Stimulated activated CD8-positive, alpha-beta memory T cell treated with anti-CD3 and anti-CD28 coated beads, Interleukin-7, amount 100 ng/mL, for 24 hours (primary cell): ENCODE data around the gene TMEM271.

Experiments used
- DNase-seq: peaks from one replicate; pipeline ENCODE4 v3.0.0-alpha.2; 2020; ENCODE audit warnings: low read depth

The TMEM271 gene

DNA sequence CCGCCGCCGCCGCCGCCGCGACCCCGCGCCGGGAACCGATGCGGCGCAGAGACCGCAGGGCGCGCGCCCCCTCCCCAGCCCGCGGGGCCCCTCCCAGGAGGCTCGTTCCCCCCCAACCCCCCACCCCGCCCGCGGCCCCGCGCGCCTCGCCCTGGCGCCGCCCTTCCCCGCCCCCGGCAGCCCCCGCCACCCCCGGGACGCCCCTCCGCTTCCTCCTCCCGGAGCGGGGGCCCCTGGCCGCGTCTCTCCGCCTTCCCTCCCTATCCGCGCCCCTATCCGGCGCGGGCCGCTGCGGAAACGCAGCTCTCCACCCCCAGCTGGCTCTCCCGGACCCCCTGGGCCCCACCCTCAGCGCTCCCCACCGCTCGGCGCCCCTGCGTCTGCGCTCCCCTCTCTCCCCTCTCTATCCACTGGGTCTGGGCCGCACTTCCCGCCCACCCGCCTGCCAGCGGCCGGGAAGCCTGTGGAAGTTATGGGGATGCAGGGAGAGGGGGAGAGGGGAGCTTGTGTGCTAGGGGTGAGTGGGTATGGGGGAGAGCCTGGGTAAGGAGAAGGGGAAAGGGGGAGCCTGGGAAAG, at the start of gene TMEM271:
Gene TMEM271, minus strand, starts transcription at position 51 of the 577 bp plus-strand sequence. CDS start 233 bp downstream, outside the sequence.
- DNase-seq = no peak

DNA sequence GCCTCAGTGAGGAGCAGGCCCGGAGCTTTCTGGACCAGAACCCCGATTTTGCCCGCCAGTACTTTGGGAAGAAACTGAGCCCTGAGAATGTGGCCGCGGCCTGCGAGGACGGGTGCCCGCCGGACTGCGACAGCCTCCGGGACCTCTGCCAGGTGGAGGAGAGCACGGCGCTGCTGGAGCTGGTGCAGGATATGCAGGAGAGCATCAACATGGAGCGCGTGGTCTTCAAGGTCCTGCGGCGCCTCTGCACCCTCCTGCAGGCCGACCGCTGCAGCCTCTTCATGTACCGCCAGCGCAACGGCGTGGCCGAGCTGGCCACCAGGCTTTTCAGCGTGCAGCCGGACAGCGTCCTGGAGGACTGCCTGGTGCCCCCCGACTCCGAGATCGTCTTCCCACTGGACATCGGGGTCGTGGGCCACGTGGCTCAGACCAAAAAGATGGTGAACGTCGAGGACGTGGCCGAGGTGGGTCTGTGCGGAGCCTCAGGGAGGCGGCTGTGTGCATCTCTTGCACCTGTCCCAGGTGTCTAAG, 49.6 kb upstream of the TMEM271 start:
- no peak for DNase-seq

DNA sequence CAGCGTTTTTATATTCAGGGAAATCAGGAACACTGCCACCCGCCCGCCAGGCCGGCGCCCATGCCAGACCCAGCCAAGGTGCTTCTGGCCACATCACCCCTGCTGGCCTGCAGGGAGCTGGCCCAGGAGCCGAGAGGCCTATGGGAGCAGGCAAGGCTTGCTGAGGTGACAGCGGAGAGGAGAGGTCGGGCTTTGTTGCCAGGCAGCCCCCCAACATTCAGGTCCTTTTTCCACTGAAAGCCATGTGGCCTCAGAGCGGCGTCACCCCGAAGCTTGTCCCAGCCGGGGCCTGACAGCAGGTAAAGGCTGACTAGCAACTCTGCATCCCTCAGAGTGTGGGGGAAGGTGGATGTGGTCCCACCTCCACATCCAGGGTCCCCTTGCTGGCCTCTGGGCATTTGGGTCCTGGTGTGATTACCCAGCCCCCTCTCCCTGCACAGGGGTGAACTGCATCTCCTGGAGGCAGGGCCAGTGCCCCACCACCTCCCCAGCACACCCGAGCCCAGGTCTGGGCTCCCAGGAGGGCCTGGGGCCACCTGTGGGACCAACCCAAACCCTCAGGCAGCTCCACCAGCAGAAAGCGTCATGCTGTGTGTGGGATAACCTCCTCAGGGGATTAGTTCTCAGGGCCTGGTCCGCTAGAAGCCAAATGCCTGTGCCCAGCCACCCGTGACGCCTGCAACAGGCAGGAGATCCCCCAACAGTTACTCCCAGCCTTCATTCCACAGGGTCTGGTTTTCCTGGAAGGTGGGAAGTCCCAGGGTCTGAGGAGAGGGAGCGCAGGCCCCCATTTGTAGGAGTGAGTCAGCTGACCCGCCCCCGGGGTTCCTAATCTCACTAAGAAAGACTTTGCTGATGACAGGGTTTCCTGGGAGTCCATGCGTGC, 48.9 kb upstream of the TMEM271 start, which contains the start of gene PDE6B:
Gene PDE6B, plus strand, starts transcription at position 869 of the 886 bp plus-strand sequence. CDS start 54 bp downstream, outside the sequence.
- DNase-seq = no peak

DNA sequence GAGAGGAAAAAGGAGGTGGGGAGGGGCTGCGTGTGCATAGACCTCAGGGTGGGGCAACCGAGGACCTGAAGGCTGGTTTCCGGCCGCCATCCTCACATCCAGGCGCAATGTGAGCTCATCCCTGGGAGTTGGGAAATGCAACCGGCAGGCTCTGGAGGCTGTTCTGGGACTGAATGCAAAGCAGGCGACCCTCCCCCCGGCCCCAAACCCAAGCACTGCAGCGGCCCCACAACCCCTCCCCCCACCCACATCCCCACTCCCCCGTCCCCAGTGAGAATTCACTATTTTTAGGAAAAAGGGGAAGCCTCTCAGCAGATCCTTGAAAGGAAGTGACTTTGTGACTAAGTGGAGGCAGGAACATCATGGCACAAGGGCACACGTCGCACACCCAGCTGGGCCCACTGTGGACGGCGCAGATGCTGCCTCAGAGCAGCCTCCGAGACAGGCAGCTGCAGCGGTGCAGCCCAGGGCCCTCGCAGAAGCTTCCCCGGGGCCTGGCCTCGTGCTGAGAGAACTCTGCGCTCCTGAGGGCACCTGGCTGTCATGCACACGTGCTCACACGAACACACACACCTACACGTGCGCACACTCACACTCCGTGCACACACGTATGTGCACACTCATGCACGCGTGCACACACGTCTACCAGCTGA, 47.9 kb upstream of the TMEM271 start:
- DNase-seq = no peak

DNA sequence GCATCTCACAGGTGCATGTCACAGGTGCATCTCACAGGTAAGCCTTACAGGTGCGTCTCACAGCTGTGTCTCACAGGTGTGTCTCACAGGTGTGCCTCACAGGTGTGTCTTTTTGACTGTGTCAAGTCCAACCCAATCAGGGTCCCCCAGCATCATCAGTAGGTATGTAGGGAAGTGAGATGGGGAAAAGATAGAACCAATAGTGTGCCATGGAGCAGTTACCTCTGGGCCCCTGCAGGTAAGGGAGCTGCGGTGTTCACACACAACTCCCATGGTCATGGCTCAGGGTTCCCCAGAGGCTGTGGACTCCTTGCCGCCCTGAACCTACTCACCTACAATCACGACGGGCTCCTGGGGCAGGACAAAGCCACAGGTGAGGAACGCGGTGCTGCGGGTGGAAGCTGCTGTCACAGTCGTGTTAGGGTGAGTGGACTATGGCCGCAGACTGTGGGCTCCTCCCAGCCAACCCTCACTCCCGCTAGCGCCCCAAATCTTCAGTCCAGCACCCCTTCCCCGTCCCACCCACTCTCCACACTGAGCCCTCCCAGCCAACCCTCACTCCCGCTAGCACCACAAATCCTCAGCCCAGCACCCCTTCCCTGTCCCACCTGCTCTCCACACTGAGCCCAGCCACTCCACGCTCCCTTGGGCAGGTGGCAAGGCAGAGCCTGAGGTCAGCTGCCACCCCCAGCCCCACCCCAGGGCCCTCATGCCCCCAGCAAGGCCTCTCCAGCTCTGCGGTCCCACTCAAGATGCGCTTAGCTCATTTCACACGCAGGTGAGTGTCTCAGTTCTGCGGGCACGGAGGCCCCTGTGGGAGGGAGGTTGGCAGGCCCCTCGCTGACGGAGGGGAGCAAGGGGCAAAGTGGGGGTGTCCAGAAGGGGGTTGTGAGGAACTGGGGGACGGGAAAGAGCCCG, 47.2 kb upstream of the TMEM271 start:
- no peak for DNase-seq

- DNase-seq = no peak
These were observed 46.2 kb upstream of the TMEM271 start for GRCh38 chr4:622071-622995.

GRCh38 chr4:621296-622070, 45.4 kb upstream of the TMEM271 start:
- no peak for DNase-seq

DNA sequence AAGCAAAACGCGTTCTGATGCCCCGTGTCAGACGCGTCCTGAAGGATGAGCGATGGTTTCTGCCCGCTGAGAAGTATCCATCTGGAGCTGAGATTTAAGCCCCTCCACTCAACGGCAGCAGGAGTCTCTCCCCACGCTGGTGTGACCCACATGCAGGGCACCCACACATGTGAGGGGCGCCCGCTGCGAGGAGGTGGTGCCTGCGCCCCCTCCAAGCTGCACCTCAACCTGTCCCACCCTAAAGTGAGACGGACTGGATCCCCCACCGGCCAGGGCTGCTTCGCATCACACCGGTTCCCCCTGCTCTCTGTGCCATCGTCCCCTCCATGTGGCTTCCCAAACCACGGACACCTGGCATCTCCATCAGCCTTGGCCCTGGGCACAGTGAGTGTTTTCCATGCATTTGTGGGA, 44.8 kb upstream of the TMEM271 start:
- DNase-seq = no peak

- no peak for DNase-seq
These were observed 44.1 kb upstream of the TMEM271 start for GRCh38 chr4:620201-620600.

- DNase-seq = no peak
These were observed 41.8 kb upstream of the TMEM271 start for GRCh38 chr4:617644-618641.

DNA sequence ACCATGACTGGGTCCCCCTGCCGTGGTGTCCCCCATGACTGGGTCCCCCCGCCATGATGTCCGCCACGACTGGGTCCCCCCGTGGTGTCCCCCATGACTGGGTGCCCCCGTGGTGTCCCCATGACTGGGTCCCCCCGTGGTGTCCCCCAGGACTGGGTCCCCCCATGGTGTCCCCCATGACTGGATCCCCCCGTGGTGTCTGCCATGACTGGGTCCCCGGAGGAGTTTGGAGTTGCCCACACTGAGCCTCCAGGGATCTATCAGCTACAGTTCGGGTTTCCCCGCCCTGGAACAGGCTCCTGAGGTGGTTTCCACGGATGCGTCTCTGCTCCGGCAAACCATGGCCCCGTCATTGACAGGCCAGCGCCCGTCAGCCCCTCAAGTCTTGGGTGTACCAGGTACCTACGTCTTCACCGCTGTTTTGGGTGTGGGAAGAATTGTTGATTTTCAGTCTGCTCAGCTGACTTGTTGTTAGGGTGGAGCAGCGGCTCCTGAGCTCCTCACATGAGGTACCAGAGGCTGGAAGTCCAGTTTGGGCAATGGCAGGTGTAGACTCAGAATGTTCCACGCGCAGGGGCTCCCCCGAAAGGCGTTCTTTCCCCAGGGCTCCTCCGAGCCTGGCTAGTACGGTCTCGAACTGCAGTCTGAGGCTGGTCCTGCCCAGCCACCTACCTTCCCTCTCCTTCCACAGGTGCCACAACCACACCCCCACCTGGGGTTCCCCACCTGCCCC, 41.0 kb upstream of the TMEM271 start:
- DNase-seq = no peak

GRCh38 chr4:616091-616490, 40.0 kb upstream of the TMEM271 start:
- no peak for DNase-seq

DNA sequence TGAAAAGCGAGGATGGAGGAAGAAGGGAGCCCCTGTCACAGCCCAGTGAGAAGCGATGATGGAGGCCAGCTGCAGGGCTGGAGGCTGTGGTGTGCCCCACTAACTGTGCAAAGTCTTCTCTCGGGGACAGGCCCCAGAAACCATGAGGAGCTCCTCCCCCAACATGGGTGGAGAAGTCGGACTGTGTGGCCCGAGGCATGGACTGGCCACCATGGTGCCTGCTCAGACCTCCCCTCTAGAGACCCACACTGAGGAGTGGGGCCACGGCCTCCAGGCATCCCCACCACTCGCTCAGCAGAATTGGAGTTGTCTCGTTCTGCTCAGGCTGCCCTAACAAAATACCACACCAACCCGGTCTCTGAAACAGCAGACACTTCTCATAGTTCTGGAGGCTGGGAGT, 37.0 kb upstream of the TMEM271 start:
- no peak for DNase-seq

DNA sequence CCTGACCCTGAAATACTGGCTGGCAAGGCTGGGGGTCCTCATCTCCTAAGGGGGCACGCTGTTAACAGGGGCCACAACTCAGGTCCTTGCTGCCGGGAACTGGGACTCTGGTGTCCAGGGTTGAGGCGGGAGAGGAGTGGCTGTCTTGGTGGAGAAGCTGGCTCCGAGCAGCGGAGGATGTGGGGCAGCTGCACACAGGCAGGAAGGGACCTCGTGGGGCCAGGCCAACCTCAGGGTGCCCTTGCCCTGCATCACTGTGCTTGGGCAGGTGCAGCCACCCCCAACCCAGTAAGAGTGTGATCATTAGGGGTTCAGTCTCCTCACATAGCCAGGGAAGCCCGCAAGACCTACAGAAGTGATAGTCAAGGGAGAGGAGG, 36.6 kb upstream of the TMEM271 start:
- DNase-seq = no peak

GRCh38 chr4:612052-612748, 36.1 kb upstream of the TMEM271 start:
- no peak for DNase-seq

DNA sequence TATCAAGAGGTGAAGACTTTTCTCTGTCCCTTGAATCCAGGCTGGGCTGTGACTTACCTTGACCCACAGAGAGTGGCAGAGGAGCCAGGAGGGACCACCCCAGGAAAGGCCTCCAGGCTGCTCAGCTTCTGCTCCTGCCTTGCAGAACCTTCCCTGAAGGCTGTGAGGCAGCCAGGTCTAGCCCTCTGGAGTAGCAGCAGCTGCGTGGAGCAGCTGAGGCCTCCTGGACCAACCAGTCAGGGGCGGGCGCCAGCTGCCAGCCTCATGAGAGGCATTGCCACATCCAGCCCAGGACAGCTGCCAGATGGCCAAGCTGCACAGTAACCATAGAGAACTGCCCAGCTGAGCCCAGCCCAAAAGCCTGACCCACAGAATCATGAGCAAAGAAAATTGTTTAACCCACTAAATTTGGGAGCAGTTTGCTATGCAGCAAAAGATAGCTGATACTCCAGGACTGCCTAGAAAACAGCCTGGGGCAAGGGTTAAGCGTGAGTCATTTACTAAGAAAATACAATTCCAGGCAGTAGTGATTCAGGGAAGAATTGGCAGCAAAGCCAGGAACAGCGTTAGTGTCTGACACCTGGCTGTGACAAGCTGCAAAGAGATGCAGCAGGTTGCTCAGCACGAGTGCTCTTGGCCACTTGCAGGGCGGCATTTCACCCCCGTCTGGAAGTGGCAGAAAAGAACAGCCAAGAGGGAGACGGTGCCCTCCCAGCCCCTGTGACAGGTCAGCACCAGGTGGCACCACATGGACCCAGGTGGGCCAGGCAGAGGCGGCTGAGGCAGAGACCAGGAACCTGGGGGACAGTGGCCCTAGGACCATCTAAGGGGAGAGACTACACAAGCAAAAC, 34.5 kb upstream of the TMEM271 start:
- no peak for DNase-seq
